Measurements from ENCODE around the gene USHBP1. TPM values are rescaled to one million over a fixed set of nuclear protein-coding genes. Genes with fewer than 3 reads are reported as not detected.

The USHBP1 gene
- total RNA-seq, 4 donors from 2014 or later, result 2.4 to 43.3 (median 5.8) TPM

DNA sequence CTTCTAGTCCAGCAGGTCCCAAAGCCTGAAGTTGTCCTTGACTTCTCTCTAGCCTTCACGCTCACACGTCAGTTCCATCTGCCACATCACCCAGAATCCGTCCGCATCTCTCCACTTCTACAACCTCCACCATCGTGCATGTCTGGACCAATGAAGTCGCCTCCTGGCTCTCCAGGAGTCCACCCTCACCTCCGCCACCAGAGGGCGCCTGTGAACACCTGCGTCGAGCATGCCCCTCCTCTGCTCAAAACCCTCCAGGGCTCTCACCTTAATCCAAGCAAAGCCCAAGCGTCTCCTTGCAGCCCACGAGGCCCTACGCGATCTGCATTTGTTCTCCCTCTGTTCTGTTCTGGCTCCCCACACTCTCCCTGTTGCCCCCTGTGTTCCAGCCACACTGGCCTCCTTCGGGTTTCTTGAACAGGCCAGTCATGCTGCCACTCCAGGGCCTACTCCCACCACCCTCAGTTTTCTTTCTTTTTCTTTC, 3.7 kb downstream of the USHBP1 start:
- DNase-seq (ENCODE audit: low spot score) (peak; percentile 63), ATAC-seq (ENCODE audit: low FRiP score) (peak; percentile 38)
- TF ChIP-seq, protein P1, sequence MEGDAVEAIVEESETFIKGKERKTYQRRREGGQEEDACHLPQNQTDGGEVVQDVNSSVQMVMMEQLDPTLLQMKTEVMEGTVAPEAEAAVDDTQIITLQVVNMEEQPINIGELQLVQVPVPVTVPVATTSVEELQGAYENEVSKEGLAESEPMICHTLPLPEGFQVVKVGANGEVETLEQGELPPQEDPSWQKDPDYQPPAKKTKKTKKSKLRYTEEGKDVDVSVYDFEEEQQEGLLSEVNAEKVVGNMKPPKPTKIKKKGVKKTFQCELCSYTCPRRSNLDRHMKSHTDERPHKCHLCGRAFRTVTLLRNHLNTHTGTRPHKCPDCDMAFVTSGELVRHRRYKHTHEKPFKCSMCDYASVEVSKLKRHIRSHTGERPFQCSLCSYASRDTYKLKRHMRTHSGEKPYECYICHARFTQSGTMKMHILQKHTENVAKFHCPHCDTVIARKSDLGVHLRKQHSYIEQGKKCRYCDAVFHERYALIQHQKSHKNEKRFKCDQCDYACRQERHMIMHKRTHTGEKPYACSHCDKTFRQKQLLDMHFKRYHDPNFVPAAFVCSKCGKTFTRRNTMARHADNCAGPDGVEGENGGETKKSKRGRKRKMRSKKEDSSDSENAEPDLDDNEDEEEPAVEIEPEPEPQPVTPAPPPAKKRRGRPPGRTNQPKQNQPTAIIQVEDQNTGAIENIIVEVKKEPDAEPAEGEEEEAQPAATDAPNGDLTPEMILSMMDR (IDR thresholded peaks at IDR 0.05), result peak in 1 of 3 donors; percentile 38

DNA sequence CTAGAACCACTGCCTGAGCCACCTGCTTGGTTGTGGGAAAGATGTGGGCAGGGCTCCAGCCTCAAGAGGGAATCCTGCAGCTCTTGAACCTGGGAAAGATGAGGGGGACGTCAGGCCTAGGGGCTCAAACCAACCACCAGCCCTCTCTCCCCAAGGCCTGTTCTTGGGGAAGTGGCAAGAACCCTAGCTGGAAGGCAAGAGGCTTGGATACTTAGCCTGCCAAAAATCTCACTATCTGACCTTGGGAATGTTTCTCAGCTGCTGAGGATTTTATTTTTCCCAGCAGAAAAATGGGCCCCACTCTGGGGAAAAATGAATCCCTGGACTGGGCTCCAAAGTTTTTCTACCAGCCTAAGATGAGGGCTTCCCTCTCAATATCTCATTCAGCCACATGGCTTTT, 4.6 kb downstream of the USHBP1 start:
- DNase-seq (ENCODE audit: low spot score), result no peak
- TF ChIP-seq, protein P1 (IDR thresholded peaks at IDR 0.05), result no peak
- ATAC-seq (ENCODE audit: low FRiP score), result no peak

DNA sequence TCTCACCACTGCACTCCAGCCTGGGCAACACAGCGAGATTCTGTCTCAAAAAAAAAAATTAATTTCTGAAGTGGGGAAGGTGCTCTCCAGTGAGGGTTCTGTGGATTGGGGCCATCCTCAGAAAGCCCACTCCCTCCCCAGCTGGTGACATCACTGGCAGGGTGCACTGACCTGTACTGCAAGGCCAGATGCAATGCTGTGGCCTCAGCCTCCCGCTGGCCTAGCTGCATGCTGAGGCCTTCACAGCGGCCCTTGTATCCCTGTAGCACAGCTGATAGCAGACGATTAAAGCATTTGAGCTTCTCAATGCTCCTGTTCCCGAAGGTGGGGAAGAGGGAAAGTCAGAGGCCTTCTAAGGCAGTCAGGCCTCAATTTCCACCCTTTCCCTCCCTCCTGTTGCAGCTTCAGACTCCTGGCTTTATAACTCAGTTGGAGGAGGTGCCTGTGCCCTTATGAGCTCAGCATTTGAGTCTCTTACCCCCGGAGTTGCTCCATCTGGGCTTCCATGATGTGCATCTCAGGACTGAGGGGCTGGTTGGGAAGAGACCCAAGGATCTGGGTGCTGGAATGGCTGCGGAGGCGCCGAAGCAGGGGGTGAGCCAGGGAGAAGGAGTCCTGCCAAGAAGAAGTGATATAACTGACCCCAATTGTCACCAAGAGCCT, 5.3 kb downstream of the USHBP1 start:
- TF ChIP-seq, protein P1 (IDR thresholded peaks at IDR 0.05), result no peak
- DNase-seq (ENCODE audit: low spot score) (no peak), ATAC-seq (ENCODE audit: low FRiP score) (no peak)

DNA sequence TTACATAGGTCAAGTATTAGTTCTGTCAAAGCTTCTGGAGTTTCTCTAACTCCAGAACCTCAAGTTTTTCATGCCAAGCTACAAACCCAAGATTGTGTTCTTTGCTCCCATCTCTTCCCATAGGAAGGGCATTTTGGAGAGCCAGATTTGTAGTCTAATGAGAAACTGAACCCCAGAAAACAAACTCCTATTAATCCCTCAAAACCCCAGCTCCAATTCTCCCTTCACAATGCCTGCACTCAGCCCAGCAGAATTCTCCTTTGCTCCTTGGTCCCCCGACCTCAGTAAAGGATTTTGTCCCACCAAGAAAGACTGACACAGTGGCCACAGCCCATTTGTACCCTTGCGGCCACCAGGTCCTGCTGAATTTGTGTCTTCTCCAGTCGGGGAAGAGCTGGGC, 8.4 kb downstream of the USHBP1 start:
- no peak for ATAC-seq (ENCODE audit: low FRiP score)
- DNase-seq (ENCODE audit: low spot score), result no peak
- TF ChIP-seq, protein P1 (IDR thresholded peaks at IDR 0.05), result no peak

DNA sequence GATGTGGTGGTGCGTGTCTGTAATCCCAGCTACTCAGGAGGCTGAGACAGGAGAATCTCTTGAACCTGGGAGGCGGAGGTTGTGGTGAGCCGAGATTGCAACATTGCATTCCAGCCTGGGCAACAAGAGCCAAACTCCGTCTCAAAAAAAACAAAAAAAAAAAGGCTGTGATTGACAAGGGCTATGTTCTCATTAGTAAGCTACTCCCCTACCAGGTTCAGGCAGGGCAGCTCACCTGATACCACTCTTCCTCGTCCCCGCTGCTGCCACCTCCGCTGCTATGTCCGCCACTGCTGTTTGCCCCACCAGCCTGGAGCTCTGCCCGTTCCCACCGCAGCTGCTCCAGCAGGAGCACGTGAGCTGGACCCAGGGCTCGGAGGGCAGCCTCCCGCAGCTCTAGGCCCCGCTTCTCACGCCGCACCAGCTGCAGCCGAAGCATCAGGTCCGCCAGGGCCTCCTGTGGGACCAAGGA, 9.4 kb downstream of the USHBP1 start:
- ATAC-seq (ENCODE audit: low FRiP score) (no peak), DNase-seq (ENCODE audit: low spot score) (no peak)
- TF ChIP-seq, protein P1 (IDR thresholded peaks at IDR 0.05), result no peak

DNA sequence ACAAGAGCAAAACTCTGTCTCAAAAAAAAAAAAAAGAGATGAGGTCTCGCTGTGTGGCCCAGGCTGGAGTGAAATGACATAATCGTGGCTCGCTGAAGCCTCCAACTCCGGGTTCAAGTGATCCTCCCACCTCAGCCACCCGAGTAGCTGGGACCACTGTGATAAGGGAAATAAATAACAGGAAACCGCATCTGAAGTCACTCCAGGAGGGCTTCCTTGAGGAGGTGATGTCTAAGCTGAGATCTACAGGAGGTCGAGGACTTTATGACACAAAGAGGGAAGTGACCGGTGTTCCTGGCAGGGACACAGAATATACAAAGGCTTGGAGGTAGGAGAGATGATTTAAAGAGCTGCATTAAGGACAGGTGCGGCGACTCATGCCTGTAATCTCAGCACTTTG, 9.9 kb downstream of the USHBP1 start:
- no peak for DNase-seq (ENCODE audit: low spot score)
- ATAC-seq (ENCODE audit: low FRiP score), result no peak
- TF ChIP-seq, protein P1 (IDR thresholded peaks at IDR 0.05), result no peak
